Mucosa of rectum (tissue), 2 donors: ENCODE measurements around the gene CATSPER3.

Experiments
- H3K27ac ChIP-seq, 2 donors: one replicate each; pipeline ENCODE4 v1.7.0; 2013; ENCODE audit warnings: inconsistent platforms in 2 of 2, low read depth in 2 of 2, low read length in 2 of 2
- H3K27me3 ChIP-seq, 2 donors: one replicate each; pipeline ENCODE4 v1.7.0; 2013; ENCODE audit warnings: low read length in 2 of 2; ENCODE audit not compliant: control insufficient read depth in 2 of 2, insufficient read depth in 2 of 2
- H3K36me3 ChIP-seq, 2 donors: one replicate each; pipeline ENCODE4 v1.7.0; 2013; ENCODE audit warnings: low read length in 2 of 2; ENCODE audit not compliant: control insufficient read depth in 2 of 2, insufficient read depth in 2 of 2
- H3K4me1 ChIP-seq, 2 donors: one replicate each; pipeline ENCODE4 v1.7.0; 2013; ENCODE audit warnings: low read length in 2 of 2, mild to moderate bottlenecking in 1 of 2; ENCODE audit not compliant: control insufficient read depth in 2 of 2, insufficient read depth in 2 of 2
- H3K4me3 ChIP-seq, 2 donors: one replicate each; pipeline ENCODE4 v1.7.0; 2013; ENCODE audit warnings: low read length in 2 of 2
- H3K9ac ChIP-seq, 2 donors: one replicate each; pipeline ENCODE4 v1.7.0; 2013; ENCODE audit warnings: low read length in 2 of 2, low read depth in 1 of 2, mild to moderate bottlenecking in 1 of 2
- H3K9me3 ChIP-seq, 2 donors: one replicate each; pipeline ENCODE4 v1.7.0; 2013; ENCODE audit warnings: low read length in 2 of 2; ENCODE audit not compliant: control insufficient read depth in 2 of 2
- donor health status: healthy.
- donor health status: Normal muscosa, but diverticular disease.

CATSPER3 gene

DNA sequence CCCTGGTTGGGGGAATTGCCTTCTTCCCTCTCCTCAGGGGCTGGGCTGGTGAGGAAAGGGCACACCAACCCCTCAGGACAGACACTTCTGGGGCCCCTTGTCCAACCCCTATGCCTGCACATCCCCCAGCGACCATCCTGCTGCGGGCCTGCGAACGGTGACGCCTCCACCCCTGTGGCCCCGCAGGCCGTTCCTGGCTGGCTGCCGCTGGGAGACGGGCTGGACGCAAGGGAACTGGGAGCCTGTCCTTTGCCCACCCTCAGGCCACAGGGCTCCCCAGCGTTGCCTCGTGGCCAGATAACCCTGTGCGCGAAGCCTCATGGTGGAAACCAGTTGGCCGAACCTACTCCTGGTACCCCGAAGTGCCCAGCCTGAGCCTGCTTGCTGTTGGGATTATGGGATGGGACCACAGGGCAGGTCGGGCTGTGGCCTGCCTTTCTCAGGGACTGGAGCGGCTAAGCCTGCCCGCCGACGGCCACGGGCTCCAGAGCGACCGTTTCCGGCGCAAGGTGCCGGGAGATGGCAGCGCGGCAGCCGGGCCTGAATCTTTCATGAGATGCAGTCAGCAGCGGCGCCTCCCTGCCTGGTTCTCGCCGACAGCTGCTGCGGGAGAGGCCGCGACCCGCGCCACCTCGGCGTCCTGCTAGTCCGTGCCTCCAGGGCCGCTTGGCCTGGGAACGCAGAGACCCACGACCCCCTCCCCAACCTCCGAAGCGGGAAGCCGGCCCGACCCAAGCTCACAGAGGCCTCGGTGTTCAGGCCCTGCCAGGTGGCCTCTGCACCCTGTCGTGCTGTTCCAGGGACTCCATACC is 72.8 kb downstream of the CATSPER3 start:
- Histone ChIP-seq H3K4me3 (no peak overlapping the region), H3K9ac (no peak overlapping the region), H3K9me3 (no peaks in the 10 kb centered on the region), H3K4me1 (peaks cover under 1 to 4% of the 10 kb centered on the region in 2 donors), H3K27ac (no peak overlapping the region), H3K36me3 (no peaks in the 10 kb centered on the region), H3K27me3 (peaks cover 58 to 65% of the 10 kb centered on the region in 2 donors)

DNA sequence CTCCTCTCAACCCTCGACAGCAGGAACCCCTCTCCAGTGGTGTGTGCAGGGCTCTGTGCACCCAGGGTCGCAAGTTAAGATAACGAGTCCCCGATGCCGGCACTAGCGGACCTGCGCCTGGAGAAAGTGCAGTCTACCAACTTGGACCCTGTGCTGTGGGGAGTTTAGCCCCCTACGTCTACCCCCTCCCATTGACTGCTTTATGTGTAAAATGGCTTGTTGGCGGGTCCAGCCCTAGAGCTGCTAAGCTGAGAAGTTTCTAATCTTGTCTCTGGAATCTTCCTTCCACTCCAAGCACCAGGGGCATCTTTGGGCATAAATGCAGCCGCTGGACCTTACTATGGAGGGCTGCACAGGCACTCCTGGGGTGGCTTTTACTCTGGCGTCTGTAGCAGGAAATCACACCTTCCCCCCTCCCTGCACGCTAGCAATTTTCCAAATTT is 73.5 kb downstream of the CATSPER3 start:
- Histone ChIP-seq H3K4me1 (peaks cover 0 to 4% of the 10 kb centered on the region in 2 donors), H3K36me3 (no peaks in the 10 kb centered on the region), H3K9ac (no peak overlapping the region), H3K27me3 (peaks cover 58 to 65% of the 10 kb centered on the region in 2 donors), H3K27ac (no peak overlapping the region), H3K4me3 (no peak overlapping the region), H3K9me3 (no peaks in the 10 kb centered on the region)

GRCh38 chr5:135041726-135042125 is 74.0 kb downstream of the CATSPER3 start:
- peaks cover 52 to 65% of the 10 kb centered on the region in 2 donors for H3K27me3 ChIP-seq
- no peak overlapping the region for H3K27ac ChIP-seq
- no peaks in the 10 kb centered on the region for H3K9me3 ChIP-seq
- H3K36me3 ChIP-seq = no peaks in the 10 kb centered on the region
- H3K4me1 ChIP-seq = peaks cover 0 to 4% of the 10 kb centered on the region in 2 donors
- no peak overlapping the region for H3K4me3 ChIP-seq
- no peak overlapping the region for H3K9ac ChIP-seq

DNA sequence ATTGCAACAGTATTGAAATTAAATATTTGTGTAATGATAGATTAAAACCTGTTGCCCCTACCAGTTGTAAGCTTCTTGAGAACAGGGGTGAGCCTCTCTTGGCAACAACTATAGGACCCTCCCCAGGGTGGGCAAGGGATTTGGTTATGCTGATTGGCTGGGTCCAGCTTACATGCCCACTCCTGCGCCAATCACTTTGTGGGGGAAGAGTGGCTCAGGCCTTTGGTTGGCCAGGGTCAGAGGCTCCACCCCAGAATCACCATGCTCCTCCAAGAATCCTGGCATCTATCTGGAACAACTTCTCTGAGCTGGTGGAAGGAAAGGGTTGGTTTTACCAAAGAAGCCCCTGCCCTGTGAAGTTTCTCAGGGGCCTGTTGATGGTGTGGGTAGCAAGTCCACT is 74.9 kb downstream of the CATSPER3 start:
- peaks cover 3 to 4% of the 10 kb centered on the region in 2 donors for H3K4me1 ChIP-seq
- H3K36me3 ChIP-seq = no peaks in the 10 kb centered on the region
- no peak overlapping the region for H3K4me3 ChIP-seq
- no peaks in the 10 kb centered on the region for H3K9me3 ChIP-seq
- H3K27me3 ChIP-seq = peaks cover 44 to 60% of the 10 kb centered on the region in 2 donors
- H3K27ac ChIP-seq = no peak overlapping the region
- no peak overlapping the region for H3K9ac ChIP-seq

- no peak overlapping the region for H3K4me3 ChIP-seq
- H3K27me3 ChIP-seq = peaks cover 27 to 35% of the 10 kb centered on the region in 2 donors
- no peaks in the 10 kb centered on the region for H3K9me3 ChIP-seq
- no peaks in the 10 kb centered on the region for H3K36me3 ChIP-seq
- peaks cover under 1 to 3% of the 10 kb centered on the region in 2 donors for H3K4me1 ChIP-seq
- H3K9ac ChIP-seq = no peak overlapping the region
- H3K27ac ChIP-seq = no peak overlapping the region
Observed at GRCh38 chr5:135045488-135045887, 77.8 kb downstream of the CATSPER3 start.

DNA sequence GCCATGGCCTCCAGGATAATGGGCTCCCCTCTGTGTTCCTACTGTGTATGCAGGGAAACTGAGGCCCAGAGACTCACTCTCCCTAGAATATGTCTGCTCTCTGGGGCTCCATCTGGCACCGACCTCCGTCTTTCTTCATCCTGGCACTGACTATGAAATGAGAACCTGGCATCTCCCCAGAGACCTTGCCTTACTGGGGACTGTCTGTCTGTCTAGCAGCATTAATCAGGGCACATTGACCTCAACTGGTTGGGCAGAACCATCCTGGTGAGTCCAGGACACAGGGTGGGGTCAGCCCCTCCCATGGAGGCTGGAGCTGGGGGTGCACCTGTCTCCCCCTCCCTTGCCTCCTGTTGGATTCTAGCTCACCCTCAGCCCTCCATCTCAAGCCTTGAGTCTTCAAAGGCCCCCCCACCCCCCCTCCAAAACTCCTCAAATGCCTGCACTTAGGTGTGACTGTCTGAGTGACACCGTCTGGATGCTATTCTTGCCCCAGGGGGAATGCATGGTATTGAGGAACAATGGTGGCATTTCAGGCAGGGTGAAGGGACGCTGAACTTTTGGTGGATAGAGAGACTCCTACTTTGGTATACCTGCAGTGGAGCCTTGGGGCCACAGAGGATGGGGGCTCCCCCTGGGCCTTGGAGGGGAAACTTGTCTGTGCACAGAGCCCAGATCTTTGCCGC is 79.1 kb downstream of the CATSPER3 start:
- H3K27ac ChIP-seq = no peak overlapping the region
- peaks cover 0 to 3% of the 10 kb centered on the region in 2 donors for H3K4me1 ChIP-seq
- no peak overlapping the region for H3K9ac ChIP-seq
- peaks cover 22 to 34% of the 10 kb centered on the region in 2 donors for H3K27me3 ChIP-seq
- H3K9me3 ChIP-seq = no peaks in the 10 kb centered on the region
- no peaks in the 10 kb centered on the region for H3K36me3 ChIP-seq
- H3K4me3 ChIP-seq = no peak overlapping the region

GRCh38 chr5:135047347-135047695 is 79.6 kb downstream of the CATSPER3 start:
- Histone ChIP-seq H3K9ac (no peak overlapping the region), H3K4me3 (no peak overlapping the region), H3K4me1 (peaks cover 0 to 3% of the 10 kb centered on the region in 2 donors), H3K9me3 (no peaks in the 10 kb centered on the region), H3K27ac (no peak overlapping the region), H3K27me3 (peaks cover 20 to 34% of the 10 kb centered on the region in 2 donors), H3K36me3 (no peaks in the 10 kb centered on the region)

- H3K27me3 ChIP-seq = peaks cover 14 to 26% of the 10 kb centered on the region in 2 donors
- H3K4me3 ChIP-seq = no peak overlapping the region
Observed at GRCh38 chr5:135048286-135048685, 80.6 kb downstream of the CATSPER3 start.

DNA sequence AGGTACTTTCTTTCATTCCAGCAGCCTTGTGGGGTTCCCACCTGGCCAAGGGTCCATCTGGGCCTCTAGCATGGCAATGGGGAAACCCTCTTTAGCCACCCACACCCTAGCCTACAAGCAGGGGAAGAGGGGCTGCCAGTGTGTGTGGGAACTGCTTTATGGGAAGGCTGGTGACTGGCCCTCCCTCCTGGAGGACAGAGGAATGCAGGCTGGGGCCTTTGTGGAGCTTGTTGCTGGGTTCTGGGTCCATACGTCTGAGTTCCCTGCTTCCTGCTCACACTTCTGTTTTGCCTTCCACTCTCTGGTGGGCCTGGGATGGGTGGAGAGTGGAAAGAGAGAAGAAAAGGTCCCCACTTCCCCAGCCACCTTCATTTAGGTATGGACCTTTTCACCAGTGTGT is 81.2 kb downstream of the CATSPER3 start:
- Histone ChIP-seq H3K9ac (no peak overlapping the region), H3K36me3 (no peaks in the 10 kb centered on the region), H3K4me1 (peaks cover 0 to 6% of the 10 kb centered on the region in 2 donors), H3K27ac (no peak overlapping the region), H3K27me3 (peaks cover 16 to 24% of the 10 kb centered on the region in 2 donors), H3K4me3 (no peak overlapping the region), H3K9me3 (no peaks in the 10 kb centered on the region)

More at GRCh38 chr5:135048286-135048685, 80.6 kb downstream of the CATSPER3 start:
- peaks cover 0 to 3% of the 10 kb centered on the region in 2 donors for H3K4me1 ChIP-seq
- H3K36me3 ChIP-seq = no peaks in the 10 kb centered on the region
- H3K9me3 ChIP-seq = no peaks in the 10 kb centered on the region
- H3K9ac ChIP-seq = no peak overlapping the region
- no peak overlapping the region for H3K27ac ChIP-seq

DNA sequence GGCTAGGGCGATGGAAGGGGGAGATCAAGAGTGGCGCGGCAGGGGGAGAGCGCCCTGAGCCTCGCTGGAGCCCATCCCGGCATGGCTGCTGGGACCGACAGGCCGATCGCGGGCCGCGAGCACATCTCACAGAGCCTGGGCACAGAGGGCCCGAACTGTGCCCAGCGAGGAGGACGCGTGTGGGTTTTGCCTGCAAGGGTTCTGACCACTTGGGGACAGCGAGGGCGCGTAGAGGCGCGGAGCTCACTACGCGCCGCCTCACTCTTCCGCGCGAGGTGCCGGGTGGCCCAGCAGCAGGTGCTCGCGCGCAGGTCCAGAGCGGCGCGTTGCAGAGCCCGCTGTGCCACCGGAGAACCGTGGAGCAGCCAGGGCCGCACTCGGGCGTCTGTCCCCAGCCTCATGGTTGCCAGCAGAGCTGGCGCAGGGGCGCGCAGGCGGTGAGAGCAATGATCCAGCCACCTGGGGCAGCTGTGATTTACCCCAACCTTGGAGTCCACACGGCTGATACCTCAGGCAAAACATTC is 82.6 kb downstream of the CATSPER3 start:
- no peak overlapping the region for H3K9ac ChIP-seq
- no peak overlapping the region for H3K4me3 ChIP-seq
- peaks cover 0 to 9% of the 10 kb centered on the region in 2 donors for H3K4me1 ChIP-seq
- no peaks in the 10 kb centered on the region for H3K36me3 ChIP-seq
- no peak overlapping the region for H3K27ac ChIP-seq
- H3K27me3 ChIP-seq = peaks cover 13 to 17% of the 10 kb centered on the region in 2 donors
- no peaks in the 10 kb centered on the region for H3K9me3 ChIP-seq
